ENCODE results near the gene DDC.

- TF ChIP-seq CTCF (IDR thresholded peaks at IDR 0.05) (no peak), POLR2AphosphoS5 (IDR thresholded peaks at IDR 0.05) (no peak), POLR2A (IDR thresholded peaks at IDR 0.05; ENCODE audit: low read depth) (no peak)
Measured at GRCh38 chr7:50596484-50596883, 31.3 kb upstream of the DDC start.

All from esophagus muscularis mucosa (tissue), 3 donors.